Measurements from ENCODE around the gene CPB2.
A peak's percentile ranks its signal among the peaks of the same experiment; 100 is the strongest.

The CPB2 gene

DNA sequence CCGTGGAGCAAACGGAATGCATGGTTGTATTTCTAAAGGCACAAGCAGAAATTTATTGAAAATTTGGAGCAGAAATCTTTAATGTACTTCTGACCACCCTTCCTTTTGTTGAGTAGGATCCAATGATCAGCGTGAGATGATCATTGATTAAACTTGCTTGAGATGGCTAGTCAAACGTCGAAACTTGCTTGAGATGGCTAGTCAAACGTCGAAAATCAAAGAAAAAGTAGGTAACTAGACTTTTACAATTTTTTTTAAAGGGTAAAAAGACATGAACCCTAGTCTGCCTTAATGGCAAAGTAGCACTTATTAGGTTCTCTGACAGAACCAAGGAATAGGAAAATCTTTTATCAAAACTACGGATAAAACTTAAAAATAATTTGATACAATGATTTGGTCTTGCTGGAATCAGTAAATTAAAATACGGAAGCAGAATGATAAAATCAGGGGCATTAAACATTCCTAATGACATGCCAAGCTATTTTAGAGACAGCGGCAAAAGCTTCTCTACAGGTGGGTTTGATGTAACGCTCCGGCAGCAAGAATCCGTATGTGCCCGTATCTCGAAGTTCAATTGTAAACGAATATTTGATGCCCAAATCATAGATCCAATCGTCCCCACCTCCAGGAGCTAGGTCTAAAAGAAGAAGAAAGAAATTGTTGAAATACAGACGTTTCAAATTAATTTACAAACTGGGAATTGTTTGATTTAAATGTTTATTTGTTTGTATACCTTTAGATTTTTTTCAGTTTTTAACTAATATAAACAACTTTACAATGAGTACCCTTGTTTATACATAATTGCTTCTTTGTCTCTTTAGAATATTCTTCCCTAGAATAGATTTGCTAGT lies 51.4 kb downstream of the CPB2 start:
- no peak for DNase-seq
- no peak for ATAC-seq
- Mint-ChIP-seq H3K27ac (peak overlapping the region in 1 of 2 donors; percentile 100), H3K27me3 (peaks cover 6% of the 10 kb centered on the region), H3K4me3 (peak overlapping the region; percentile 94 to 96), H3K9me3 (no peaks in the 10 kb centered on the region), H3K4me1 (peaks cover 18% of the 10 kb centered on the region)

DNA sequence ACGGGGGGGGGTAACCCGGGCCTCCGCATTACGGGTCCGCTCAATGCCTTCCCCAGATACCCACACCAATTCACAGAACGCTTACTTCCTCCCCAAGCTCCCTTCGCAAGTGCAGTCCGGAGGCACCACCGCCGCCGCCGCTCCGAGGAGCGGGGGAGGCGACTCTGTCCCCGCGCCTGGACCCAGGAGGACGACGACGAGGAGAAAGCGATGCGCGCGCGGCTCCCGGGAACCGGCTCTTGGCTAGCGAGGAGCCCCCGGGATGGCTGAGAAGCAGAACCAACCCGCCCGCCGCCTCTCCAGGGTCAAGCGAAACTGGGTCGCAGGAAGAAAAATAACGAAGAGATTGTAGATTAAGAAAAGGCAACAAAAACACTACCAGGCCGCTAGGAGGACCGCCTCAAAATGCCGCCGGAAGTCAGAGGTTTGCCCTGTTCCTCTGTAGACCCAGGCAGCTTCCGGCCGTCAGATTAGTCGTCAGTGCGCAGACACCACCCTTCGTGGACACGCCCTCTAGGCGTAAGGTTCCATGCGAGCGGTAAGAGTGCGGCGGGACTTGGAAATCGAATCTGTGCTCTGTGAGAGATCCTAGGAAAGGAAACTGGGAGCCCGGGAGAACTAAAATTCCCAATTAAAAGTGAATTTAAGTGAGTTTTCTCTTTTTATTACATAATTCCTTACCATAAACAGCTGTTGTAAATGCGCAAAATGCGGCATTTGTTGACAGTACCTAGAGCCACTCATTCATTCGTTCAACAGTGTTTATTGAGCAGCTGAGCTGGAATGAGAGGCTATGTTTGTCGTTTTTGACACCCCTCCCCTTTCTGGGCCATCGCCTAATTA lies 52.3 kb downstream of the CPB2 start, which contains the start of gene ZC3H13:
Gene ZC3H13, minus strand, starts transcription at position 428 of the 843 bp plus-strand sequence. CDS start 7,239 bp downstream, outside the sequence.
- no peaks in the 10 kb centered on the region for H3K9me3 Mint-ChIP-seq
- ATAC-seq (peak; percentile 100), DNase-seq (peak; percentile 85 to 92)
- peaks cover 6% of the 10 kb centered on the region for H3K27me3 Mint-ChIP-seq
- peaks cover 25% of the 10 kb centered on the region for H3K4me1 Mint-ChIP-seq
- H3K27ac Mint-ChIP-seq, result peak within 1 kb of the TSS; percentile 100
- H3K4me3 Mint-ChIP-seq, result peak within 1 kb of the TSS; percentile 94 to 96

DNA sequence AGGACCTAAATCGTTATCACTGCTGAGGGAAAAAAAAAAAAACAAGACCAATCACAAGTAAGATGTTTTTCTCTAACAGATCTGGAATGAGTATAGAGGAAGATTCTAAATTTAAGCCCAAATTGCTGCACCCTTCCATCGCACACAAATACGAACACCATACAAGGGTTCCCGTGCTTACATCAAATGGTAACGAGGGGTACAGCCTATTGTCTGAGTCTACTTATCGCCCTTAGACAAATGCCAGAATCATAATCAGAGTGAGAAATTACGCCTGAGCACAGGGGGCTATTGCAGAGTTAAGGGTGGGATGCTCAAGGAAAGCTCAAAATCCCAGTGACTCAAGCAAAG lies 52.9 kb downstream of the CPB2 start:
- peak overlapping the region; percentile 94 to 96 for H3K4me3 Mint-ChIP-seq
- H3K4me1 Mint-ChIP-seq, result peaks cover 25% of the 10 kb centered on the region
- ATAC-seq, result peak; percentile 27
- peaks cover 6% of the 10 kb centered on the region for H3K27me3 Mint-ChIP-seq
- H3K9me3 Mint-ChIP-seq, result no peaks in the 10 kb centered on the region
- H3K27ac Mint-ChIP-seq, result peak overlapping the region; percentile 100
- DNase-seq, result no peak

- no peaks in the 10 kb centered on the region for H3K9me3 Mint-ChIP-seq
- peaks cover 25% of the 10 kb centered on the region for H3K4me1 Mint-ChIP-seq
- H3K27me3 Mint-ChIP-seq, result no peaks in the 10 kb centered on the region
- ATAC-seq (no peak), DNase-seq (no peak)
- H3K27ac Mint-ChIP-seq, result no peak overlapping the region
- peak overlapping the region; percentile 15 to 38 for H3K4me3 Mint-ChIP-seq
Observed at GRCh38 chr13:46050771-46051170, 54.1 kb downstream of the CPB2 start.

DNA sequence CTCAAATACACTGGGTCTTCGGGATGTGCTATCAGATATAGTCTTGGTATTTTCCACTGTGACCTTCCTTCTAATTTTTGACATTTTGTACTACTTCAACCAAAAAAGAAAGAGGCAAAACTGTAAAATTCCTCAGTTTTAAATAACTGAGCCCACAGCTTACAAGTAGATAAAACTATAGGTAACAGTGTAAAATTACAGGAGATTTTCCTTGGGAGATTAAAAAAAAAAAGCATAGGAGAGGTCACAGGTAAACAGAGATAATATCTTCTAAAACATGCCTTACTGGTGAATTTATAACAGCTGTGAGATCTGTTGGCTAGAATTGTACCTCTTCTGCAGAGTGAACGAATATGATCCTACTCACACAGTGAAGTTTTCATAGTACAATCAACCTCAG lies 59.4 kb downstream of the CPB2 start:
- DNase-seq (no peak), ATAC-seq (no peak)
- Mint-ChIP-seq H3K27ac (no peak overlapping the region), H3K4me1 (peaks cover 20% of the 10 kb centered on the region), H3K9me3 (no peaks in the 10 kb centered on the region), H3K4me3 (no peak overlapping the region), H3K27me3 (no peaks in the 10 kb centered on the region)

DNA sequence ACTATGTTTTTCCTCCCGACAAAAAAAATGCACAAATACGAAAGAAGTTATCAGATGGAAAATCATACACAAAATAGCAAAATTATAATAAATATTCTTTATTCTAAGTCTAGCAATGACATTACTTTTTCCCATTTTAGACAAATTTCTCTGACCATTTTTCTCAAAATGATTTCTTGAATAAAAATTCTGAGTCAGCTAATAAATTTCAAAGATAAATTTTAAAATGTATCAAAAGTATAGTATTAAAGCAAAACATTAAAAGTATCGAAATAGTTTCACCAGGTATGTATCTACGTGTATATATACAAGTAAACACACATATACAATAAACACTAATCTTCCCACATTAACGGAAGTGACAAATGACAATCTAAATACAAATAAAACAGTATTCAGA lies 61.2 kb downstream of the CPB2 start:
- no peak for DNase-seq

DNA sequence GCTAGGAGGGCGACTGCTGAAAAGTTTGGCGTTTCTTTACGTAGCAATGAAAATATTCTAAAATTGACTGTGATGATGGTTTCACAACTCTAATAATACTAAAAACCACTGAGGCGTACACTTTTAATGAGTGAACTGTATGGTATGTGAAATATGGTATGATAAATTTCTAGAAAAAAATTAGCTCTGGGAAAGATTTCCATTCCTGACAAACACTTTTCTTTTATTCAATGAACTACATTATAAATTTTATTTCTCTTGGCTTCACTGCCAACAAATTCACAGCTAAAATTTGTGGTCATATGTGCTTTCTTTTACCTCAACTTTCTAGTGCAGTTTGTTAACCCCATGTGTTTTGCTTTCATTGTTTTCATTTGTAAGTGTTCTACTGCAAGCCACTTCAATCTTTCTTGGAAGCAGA lies 63.4 kb downstream of the CPB2 start:
- Mint-ChIP-seq H3K27me3 (no peaks in the 10 kb centered on the region), H3K27ac (no peak overlapping the region), H3K4me3 (no peak overlapping the region), H3K9me3 (no peaks in the 10 kb centered on the region), H3K4me1 (peaks cover 5% of the 10 kb centered on the region)
- ATAC-seq (no peak), DNase-seq (no peak)

More for the DNA sequence above, 61.2 kb downstream of the CPB2 start:
- ATAC-seq, result no peak
- Mint-ChIP-seq H3K9me3 (no peaks in the 10 kb centered on the region), H3K27me3 (no peaks in the 10 kb centered on the region), H3K4me3 (no peak overlapping the region), H3K4me1 (peaks cover 10% of the 10 kb centered on the region), H3K27ac (no peak overlapping the region)

- Mint-ChIP-seq H3K4me3 (no peak overlapping the region), H3K4me1 (peaks cover 5% of the 10 kb centered on the region), H3K27ac (no peak overlapping the region), H3K9me3 (no peaks in the 10 kb centered on the region), H3K27me3 (no peaks in the 10 kb centered on the region)
- no peak for ATAC-seq
- DNase-seq, result no peak
Observed at GRCh38 chr13:46040763-46041162, 64.1 kb downstream of the CPB2 start.

DNA sequence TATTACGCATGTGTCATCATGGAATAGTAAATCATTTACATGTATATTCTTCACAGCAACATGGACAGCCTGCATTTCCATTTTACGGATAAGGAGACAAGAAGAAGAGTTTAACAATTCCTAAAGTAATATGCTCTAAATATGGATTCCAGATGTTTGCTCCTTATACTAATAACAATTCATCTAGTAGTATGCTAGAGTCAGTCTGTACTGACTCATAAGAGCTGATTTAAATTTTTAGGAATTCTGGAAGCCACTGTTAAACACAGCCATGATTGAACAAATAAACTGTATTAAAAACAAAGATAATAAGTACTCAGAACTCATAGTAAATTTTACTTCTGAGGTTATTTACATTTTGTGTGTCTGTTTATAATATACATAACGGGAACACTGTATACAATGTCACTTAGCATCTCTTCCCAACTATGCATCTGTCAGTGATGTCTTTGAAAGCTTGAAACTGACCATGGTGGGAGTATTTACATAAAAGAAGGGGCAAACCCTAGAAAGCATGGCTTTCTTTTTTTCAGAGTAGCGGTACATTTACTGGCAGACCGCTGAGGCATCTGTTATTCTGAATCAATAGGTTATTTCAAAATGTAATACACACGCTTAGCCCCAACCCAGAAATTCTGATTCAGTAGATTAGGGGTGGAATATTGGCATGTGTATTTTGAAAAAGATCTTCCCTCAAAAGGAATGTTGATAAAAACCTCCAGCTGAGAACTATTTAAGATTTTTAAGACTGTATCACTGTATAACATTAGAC lies 65.2 kb downstream of the CPB2 start:
- ATAC-seq, result no peak
- Mint-ChIP-seq H3K4me1 (peaks cover 5% of the 10 kb centered on the region), H3K27me3 (no peaks in the 10 kb centered on the region), H3K27ac (no peak overlapping the region), H3K4me3 (no peak overlapping the region), H3K9me3 (no peaks in the 10 kb centered on the region)
- no peak for DNase-seq

- DNase-seq (no peak), ATAC-seq (no peak)
- no peak overlapping the region for H3K4me3 Mint-ChIP-seq
- no peaks in the 10 kb centered on the region for H3K27me3 Mint-ChIP-seq
- H3K4me1 Mint-ChIP-seq, result peaks cover 5% of the 10 kb centered on the region
- no peak overlapping the region for H3K27ac Mint-ChIP-seq
- no peaks in the 10 kb centered on the region for H3K9me3 Mint-ChIP-seq
Observed at GRCh38 chr13:46038296-46038695, 66.5 kb downstream of the CPB2 start.

- Mint-ChIP-seq H3K4me1 (peaks cover 12% of the 10 kb centered on the region), H3K9me3 (peaks cover 0 to 8% of the 10 kb centered on the region in 2 donors), H3K27me3 (no peaks in the 10 kb centered on the region), H3K27ac (no peak overlapping the region), H3K4me3 (no peak overlapping the region)
- ATAC-seq (no peak), DNase-seq (no peak)
Observed at GRCh38 chr13:46035066-46035465, 69.8 kb downstream of the CPB2 start.

DNA sequence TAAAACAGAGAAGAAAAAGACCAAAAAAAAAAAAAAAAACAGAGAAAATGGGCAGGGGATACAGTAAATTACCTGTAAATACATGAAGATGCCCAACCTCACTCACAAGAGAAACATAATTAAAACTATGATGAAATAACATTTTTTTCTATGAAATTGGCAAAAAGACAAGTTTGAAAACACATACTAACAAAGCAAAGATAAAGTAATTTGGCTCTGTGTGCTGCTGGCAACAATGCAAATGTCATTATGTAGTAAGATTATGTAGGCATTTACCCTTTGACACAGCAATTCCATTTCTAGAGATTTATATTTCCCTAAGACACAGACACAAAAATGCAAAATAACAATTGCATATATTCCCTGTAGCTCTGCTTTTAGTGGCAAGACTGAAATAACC lies 72.5 kb downstream of the CPB2 start:
- Mint-ChIP-seq H3K4me3 (no peak overlapping the region), H3K27ac (no peak overlapping the region), H3K27me3 (no peaks in the 10 kb centered on the region), H3K9me3 (peaks cover 0 to 11% of the 10 kb centered on the region in 2 donors), H3K4me1 (peaks cover 21% of the 10 kb centered on the region)
- DNase-seq (no peak), ATAC-seq (no peak)

- Mint-ChIP-seq H3K9me3 (peaks cover 0 to 11% of the 10 kb centered on the region in 2 donors), H3K4me1 (peaks cover 21% of the 10 kb centered on the region), H3K27ac (peak overlapping the region in 1 of 2 donors; percentile 85), H3K27me3 (no peaks in the 10 kb centered on the region), H3K4me3 (no peak overlapping the region)
- DNase-seq (no peak), ATAC-seq (no peak)
Observed at GRCh38 chr13:46031581-46032263, 73.1 kb downstream of the CPB2 start.

- Mint-ChIP-seq H3K9me3 (peaks cover 0 to 4% of the 10 kb centered on the region in 2 donors), H3K4me1 (peaks cover 14% of the 10 kb centered on the region), H3K27ac (no peak overlapping the region), H3K4me3 (no peak overlapping the region), H3K27me3 (no peaks in the 10 kb centered on the region)
- no peak for DNase-seq
- ATAC-seq, result no peak
Observed at GRCh38 chr13:46025157-46025556, 79.7 kb downstream of the CPB2 start.

- ATAC-seq, result no peak
- Mint-ChIP-seq H3K4me1 (no peaks in the 10 kb centered on the region), H3K4me3 (no peak overlapping the region), H3K27me3 (no peaks in the 10 kb centered on the region), H3K9me3 (no peaks in the 10 kb centered on the region), H3K27ac (no peak overlapping the region)
- no peak for DNase-seq
Observed at GRCh38 chr13:46022481-46022880, 82.4 kb downstream of the CPB2 start.

All from stimulated activated naive CD8-positive, alpha-beta T cell treated with anti-CD3 and anti-CD28 coated beads, Interleukin-15, amount 100 ng/mL, for 72 hours (primary cell).